DMS 273 treated with DMSO at 0.1 percent for 48 hours (cell line): ENCODE data around the gene MSL3B.

Experiments used
- DNase-seq: peaks from one replicate; lab custom pipeline; 2025; lab: John Stamatoyannopoulos, UW

MSL3B gene

GRCh38 chr2:233832869-233833311 is 35.3 kb downstream of the MSL3B start:
- peak; percentile 46 for DNase-seq

- DNase-seq: no peak
These were observed 35.8 kb downstream of the MSL3B start for GRCh38 chr2:233832414-233832813.

- no peak for DNase-seq
These were observed 36.3 kb downstream of the MSL3B start for GRCh38 chr2:233831861-233832260.

- DNase-seq: no peak
These were observed 37.0 kb downstream of the MSL3B start for GRCh38 chr2:233831011-233831721.

- DNase-seq: no peak
These were observed 37.9 kb downstream of the MSL3B start for GRCh38 chr2:233830111-233830802.

GRCh38 chr2:233829193-233830110 is 38.7 kb downstream of the MSL3B start:
- no peak for DNase-seq

GRCh38 chr2:233828546-233829192 is 39.5 kb downstream of the MSL3B start:
- no peak for DNase-seq

- DNase-seq: no peak
These were observed 43.8 kb downstream of the MSL3B start for GRCh38 chr2:233824373-233824772.

GRCh38 chr2:233823731-233824121 is 44.5 kb downstream of the MSL3B start:
- DNase-seq: no peak

- DNase-seq: no peak
These were observed 45.1 kb downstream of the MSL3B start for GRCh38 chr2:233822781-233823730.

GRCh38 chr2:233822101-233822771 is 46.0 kb downstream of the MSL3B start:
- no peak for DNase-seq

- DNase-seq: no peak
These were observed 46.5 kb downstream of the MSL3B start for GRCh38 chr2:233821709-233822100.

GRCh38 chr2:233821196-233821595 is 47.0 kb downstream of the MSL3B start:
- DNase-seq: no peak

- DNase-seq: no peak
These were observed 47.4 kb downstream of the MSL3B start for GRCh38 chr2:233820774-233821105.

GRCh38 chr2:233819884-233820773 is 48.1 kb downstream of the MSL3B start:
- no peak for DNase-seq

- DNase-seq: no peak
These were observed 49.3 kb downstream of the MSL3B start for GRCh38 chr2:233818639-233819621.

GRCh38 chr2:233817995-233818638 is 50.1 kb downstream of the MSL3B start:
- DNase-seq: no peak
